ENCODE results near the gene FZD8. TPM values are rescaled to one million over a fixed set of nuclear protein-coding genes. Genes with fewer than 3 reads are reported as not detected.

Gene FZD8
- total and polyA plus RNA-seq, 4 donors = 2.8 to 21.2 (median 9.4) TPM

- WGBS (ENCODE audit: insufficient coverage) = 77% methylated on average over 9 of the region's 13 CpGs
Observed at GRCh38 chr10:35668865-35669650, 27.0 kb upstream of the FZD8 start.

GRCh38 chr10:35667971-35668370 is 25.9 kb upstream of the FZD8 start:
- DNase-seq (ENCODE audit: low read depth in 4 of 6, low spot score in 6 of 6) = no peak
- WGBS (ENCODE audit: insufficient coverage) = 95% methylated on average over 5 of the region's 9 CpGs
- H3K4me3 ChIP-seq (ENCODE audit: low read depth, low read length) = no peak overlapping the region

More at GRCh38 chr10:35668865-35669650, 27.0 kb upstream of the FZD8 start:
- DNase-seq (ENCODE audit: low read depth in 4 of 6, low spot score in 6 of 6) = no peak
- H3K4me3 ChIP-seq (ENCODE audit: low read depth, low read length) = no peak overlapping the region
- no peaks in the 10 kb centered on the region for H3K27me3 ChIP-seq (ENCODE audit: control insufficient read depth, insufficient read depth, low read length)
- H3K36me3 ChIP-seq (ENCODE audit: control insufficient read depth, insufficient read depth, low read length) = no peaks in the 10 kb centered on the region
- no peaks in the 10 kb centered on the region for H3K9me3 ChIP-seq (ENCODE audit: control insufficient read depth, insufficient read depth, low read length)
- H3K4me1 ChIP-seq (ENCODE audit: control insufficient read depth, insufficient read depth, low read length) = no peaks in the 10 kb centered on the region
- H3K27ac ChIP-seq (ENCODE audit: low read depth, low read length) = no peak overlapping the region

GRCh38 chr10:35667270-35667889 is 25.3 kb upstream of the FZD8 start:
- no peak overlapping the region for H3K27ac ChIP-seq (ENCODE audit: low read depth, low read length)
- WGBS (ENCODE audit: insufficient coverage) = 84% methylated on average over 4 of the region's 4 CpGs
- H3K36me3 ChIP-seq (ENCODE audit: control insufficient read depth, insufficient read depth, low read length) = no peaks in the 10 kb centered on the region
- H3K9me3 ChIP-seq (ENCODE audit: control insufficient read depth, insufficient read depth, low read length) = no peaks in the 10 kb centered on the region
- no peaks in the 10 kb centered on the region for H3K27me3 ChIP-seq (ENCODE audit: control insufficient read depth, insufficient read depth, low read length)
- DNase-seq (ENCODE audit: low read depth in 4 of 6, low spot score in 6 of 6) = no peak
- H3K4me1 ChIP-seq (ENCODE audit: control insufficient read depth, insufficient read depth, low read length) = no peaks in the 10 kb centered on the region
- H3K4me3 ChIP-seq (ENCODE audit: low read depth, low read length) = no peak overlapping the region

More at GRCh38 chr10:35667971-35668370, 25.9 kb upstream of the FZD8 start:
- Histone ChIP-seq H3K36me3 (ENCODE audit: control insufficient read depth, insufficient read depth, low read length) (no peaks in the 10 kb centered on the region), H3K27ac (ENCODE audit: low read depth, low read length) (no peak overlapping the region), H3K9me3 (ENCODE audit: control insufficient read depth, insufficient read depth, low read length) (no peaks in the 10 kb centered on the region), H3K27me3 (ENCODE audit: control insufficient read depth, insufficient read depth, low read length) (no peaks in the 10 kb centered on the region), H3K4me1 (ENCODE audit: control insufficient read depth, insufficient read depth, low read length) (no peaks in the 10 kb centered on the region)

GRCh38 chr10:35661236-35661635 is 19.1 kb upstream of the FZD8 start:
- H3K36me3 ChIP-seq (ENCODE audit: control insufficient read depth, insufficient read depth, low read length) = no peaks in the 10 kb centered on the region

GRCh38 chr10:35659456-35659855 is 17.4 kb upstream of the FZD8 start:
- Histone ChIP-seq H3K4me1 (ENCODE audit: control insufficient read depth, insufficient read depth, low read length) (no peaks in the 10 kb centered on the region), H3K27me3 (ENCODE audit: control insufficient read depth, insufficient read depth, low read length) (no peaks in the 10 kb centered on the region), H3K4me3 (ENCODE audit: low read depth, low read length) (no peak overlapping the region), H3K9me3 (ENCODE audit: control insufficient read depth, insufficient read depth, low read length) (no peaks in the 10 kb centered on the region), H3K36me3 (ENCODE audit: control insufficient read depth, insufficient read depth, low read length) (no peaks in the 10 kb centered on the region), H3K27ac (ENCODE audit: low read depth, low read length) (no peak overlapping the region)
- no peak for DNase-seq (ENCODE audit: low read depth in 4 of 6, low spot score in 6 of 6)
- WGBS (ENCODE audit: insufficient coverage) = 100% methylated on average over 1 of the region's 1 CpG

More at GRCh38 chr10:35661236-35661635, 19.1 kb upstream of the FZD8 start:
- no CpG with 5 or more reads among the region's 2 CpGs for WGBS (ENCODE audit: insufficient coverage)
- no peaks in the 10 kb centered on the region for H3K27me3 ChIP-seq (ENCODE audit: control insufficient read depth, insufficient read depth, low read length)
- no peaks in the 10 kb centered on the region for H3K9me3 ChIP-seq (ENCODE audit: control insufficient read depth, insufficient read depth, low read length)
- H3K4me3 ChIP-seq (ENCODE audit: low read depth, low read length) = no peak overlapping the region
- H3K4me1 ChIP-seq (ENCODE audit: control insufficient read depth, insufficient read depth, low read length) = no peaks in the 10 kb centered on the region
- DNase-seq (ENCODE audit: low read depth in 4 of 6, low spot score in 6 of 6) = no peak
- no peak overlapping the region for H3K27ac ChIP-seq (ENCODE audit: low read depth, low read length)

GRCh38 chr10:35657621-35658020 is 15.5 kb upstream of the FZD8 start:
- no peaks in the 10 kb centered on the region for H3K9me3 ChIP-seq (ENCODE audit: control insufficient read depth, insufficient read depth, low read length)
- H3K27me3 ChIP-seq (ENCODE audit: control insufficient read depth, insufficient read depth, low read length) = no peaks in the 10 kb centered on the region
- H3K4me1 ChIP-seq (ENCODE audit: control insufficient read depth, insufficient read depth, low read length) = no peaks in the 10 kb centered on the region
- no peak overlapping the region for H3K4me3 ChIP-seq (ENCODE audit: low read depth, low read length)
- DNase-seq (ENCODE audit: low read depth in 4 of 6, low spot score in 6 of 6) = no peak
- H3K36me3 ChIP-seq (ENCODE audit: control insufficient read depth, insufficient read depth, low read length) = no peaks in the 10 kb centered on the region
- WGBS (ENCODE audit: insufficient coverage) = 75% methylated on average over 2 of the region's 5 CpGs
- H3K27ac ChIP-seq (ENCODE audit: low read depth, low read length) = no peak overlapping the region

- no CpG with 5 or more reads among the region's 2 CpGs for WGBS (ENCODE audit: insufficient coverage)
- H3K4me3 ChIP-seq (ENCODE audit: low read depth, low read length) = no peak overlapping the region
- no peaks in the 10 kb centered on the region for H3K4me1 ChIP-seq (ENCODE audit: control insufficient read depth, insufficient read depth, low read length)
- H3K27ac ChIP-seq (ENCODE audit: low read depth, low read length) = no peak overlapping the region
- no peaks in the 10 kb centered on the region for H3K9me3 ChIP-seq (ENCODE audit: control insufficient read depth, insufficient read depth, low read length)
- peaks cover 8% of the 10 kb centered on the region for H3K27me3 ChIP-seq (ENCODE audit: control insufficient read depth, insufficient read depth, low read length)
- H3K36me3 ChIP-seq (ENCODE audit: control insufficient read depth, insufficient read depth, low read length) = no peaks in the 10 kb centered on the region
- no peak for DNase-seq (ENCODE audit: low read depth in 4 of 6, low spot score in 6 of 6)
Observed at GRCh38 chr10:35652824-35653223, 10.7 kb upstream of the FZD8 start.

GRCh38 chr10:35650894-35651293 is 8.8 kb upstream of the FZD8 start:
- DNase-seq (ENCODE audit: low read depth in 4 of 6, low spot score in 6 of 6) = no peak
- no peak overlapping the region for H3K4me3 ChIP-seq (ENCODE audit: low read depth, low read length)
- 72% methylated on average over 2 of the region's 3 CpGs for WGBS (ENCODE audit: insufficient coverage)
- H3K9me3 ChIP-seq (ENCODE audit: control insufficient read depth, insufficient read depth, low read length) = no peaks in the 10 kb centered on the region
- H3K4me1 ChIP-seq (ENCODE audit: control insufficient read depth, insufficient read depth, low read length) = no peaks in the 10 kb centered on the region
- no peaks in the 10 kb centered on the region for H3K36me3 ChIP-seq (ENCODE audit: control insufficient read depth, insufficient read depth, low read length)
- no peak overlapping the region for H3K27ac ChIP-seq (ENCODE audit: low read depth, low read length)
- peaks cover 8% of the 10 kb centered on the region for H3K27me3 ChIP-seq (ENCODE audit: control insufficient read depth, insufficient read depth, low read length)

- Histone ChIP-seq H3K4me1 (ENCODE audit: control insufficient read depth, insufficient read depth, low read length) (peaks cover 28% of the 10 kb centered on the region), H3K9me3 (ENCODE audit: control insufficient read depth, insufficient read depth, low read length) (no peaks in the 10 kb centered on the region), H3K27me3 (ENCODE audit: control insufficient read depth, insufficient read depth, low read length) (peaks cover 9% of the 10 kb centered on the region), H3K36me3 (ENCODE audit: control insufficient read depth, insufficient read depth, low read length) (no peaks in the 10 kb centered on the region), H3K27ac (ENCODE audit: low read depth, low read length) (no peak overlapping the region), H3K4me3 (ENCODE audit: low read depth, low read length) (peak overlapping the region; percentile 66)
- WGBS (ENCODE audit: insufficient coverage) = 19% methylated on average over 3 of the region's 13 CpGs
- peak in 1 of 6 donors; percentile 78 for DNase-seq (ENCODE audit: low read depth in 4 of 6, low spot score in 6 of 6)
Observed at GRCh38 chr10:35644050-35644950, 2.2 kb upstream of the FZD8 start.

Data from spinal cord (tissue), 10 donors.